T-helper 17 cell (primary cell): ENCODE results near the gene NPAS3. TPM values are rescaled to one million over a fixed set of nuclear protein-coding genes. Genes with fewer than 3 reads are reported as not detected.

Experiments used
- ATAC-seq: fragments of 150-1000 bp; cut with Tn5 transposase; 2 replicates; pipeline ENCODE4 v1.10.0; 2021; ENCODE audit warnings: mild to moderate bottlenecking, moderate library complexity
- DNase-seq, 3 donors: peaks; one replicate each; pipeline versions ENCODE4 v3.0.0 to v3.0.0-alpha.2; 2020 to 2021
- H3K9me3 ChIP-seq: one replicate; pipeline ENCODE4 v1.7.0; 2013; ENCODE audit warnings: low read length, mild to moderate bottlenecking; ENCODE audit not compliant: control insufficient read depth, poor library complexity, severe bottlenecking
- H3K27ac Mint-ChIP-seq: one replicate; pipeline ENCODE4 v1.8.0; 2022; ENCODE audit warnings: mild to moderate bottlenecking, moderate library complexity, mixed read lengths
- H3K27me3 Mint-ChIP-seq: one replicate; pipeline ENCODE4 v1.8.0; 2022; ENCODE audit warnings: mixed read lengths
- H3K36me3 Mint-ChIP-seq: one replicate; pipeline ENCODE4 v1.8.0; 2022; ENCODE audit warnings: low read depth, mixed read lengths
- H3K4me1 Mint-ChIP-seq: one replicate; pipeline ENCODE4 v1.8.0; 2022; ENCODE audit warnings: mild to moderate bottlenecking, mixed read lengths
- H3K4me3 Mint-ChIP-seq: one replicate; pipeline ENCODE4 v1.8.0; 2022; ENCODE audit warnings: mild to moderate bottlenecking, moderate library complexity, mixed read lengths
- total RNA-seq, 4 donors: library from RNA in 2 of 4; stranded (reverse) in 2 of 4; gene quantifications; one replicate each; pipeline ENCODE4 v1.2.3 and lab custom pipeline; 2022 to 2026

Gene NPAS3
- total RNA-seq, 2 donors from 2014 or later, result not detected

GRCh38 chr14:33198684-33199083 is 260.0 kb downstream of the NPAS3 start:
- H3K4me3 Mint-ChIP-seq, result no peak overlapping the region
- no peaks in the 10 kb centered on the region for H3K36me3 Mint-ChIP-seq
- H3K9me3 ChIP-seq, result no peaks in the 10 kb centered on the region
- H3K27me3 Mint-ChIP-seq, result no peaks in the 10 kb centered on the region
- ATAC-seq (no peak), DNase-seq (no peak)
- H3K27ac Mint-ChIP-seq, result no peak overlapping the region
- no peaks in the 10 kb centered on the region for H3K4me1 Mint-ChIP-seq

- Mint-ChIP-seq H3K4me1 (no peaks in the 10 kb centered on the region), H3K4me3 (no peak overlapping the region), H3K27me3 (no peaks in the 10 kb centered on the region), H3K36me3 (no peaks in the 10 kb centered on the region), H3K27ac (no peak overlapping the region)
- ATAC-seq (no peak), DNase-seq (no peak)
- no peaks in the 10 kb centered on the region for H3K9me3 ChIP-seq
Observed at GRCh38 chr14:33201116-33201515, 262.4 kb downstream of the NPAS3 start.

GRCh38 chr14:33206981-33207380 is 268.3 kb downstream of the NPAS3 start:
- no peak for DNase-seq
- no peak overlapping the region for H3K4me3 Mint-ChIP-seq
- ATAC-seq, result no peak
- H3K4me1 Mint-ChIP-seq, result no peaks in the 10 kb centered on the region
- H3K27ac Mint-ChIP-seq, result no peak overlapping the region
- no peaks in the 10 kb centered on the region for H3K9me3 ChIP-seq
- no peaks in the 10 kb centered on the region for H3K27me3 Mint-ChIP-seq
- H3K36me3 Mint-ChIP-seq, result no peaks in the 10 kb centered on the region

DNA sequence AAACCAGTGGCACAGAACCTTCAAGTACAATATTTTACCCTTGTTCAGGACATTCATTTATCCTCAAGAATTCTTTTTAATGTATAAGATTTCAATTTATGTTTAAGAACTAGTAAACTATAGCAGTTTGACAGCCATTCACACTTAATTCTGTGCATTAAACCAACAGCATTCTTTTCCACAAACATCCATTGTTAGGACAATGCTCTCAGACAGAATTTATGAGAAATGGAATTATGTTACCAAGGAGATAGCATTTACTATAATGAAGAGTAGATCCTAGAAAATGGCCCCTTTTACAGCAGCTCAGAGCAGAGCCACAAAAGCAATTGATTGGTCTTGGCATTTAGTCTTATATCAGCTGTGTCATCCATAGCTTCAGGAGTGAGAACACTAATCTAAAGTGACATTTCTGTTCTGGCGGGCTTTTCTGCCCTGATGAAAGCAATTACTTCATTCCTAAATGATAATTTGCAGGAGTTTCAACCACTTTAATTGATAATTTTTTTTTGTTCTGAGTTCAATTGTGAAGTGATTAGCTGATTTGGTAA is 268.9 kb downstream of the NPAS3 start:
- H3K27ac Mint-ChIP-seq, result no peak overlapping the region
- ATAC-seq, result no peak

DNA sequence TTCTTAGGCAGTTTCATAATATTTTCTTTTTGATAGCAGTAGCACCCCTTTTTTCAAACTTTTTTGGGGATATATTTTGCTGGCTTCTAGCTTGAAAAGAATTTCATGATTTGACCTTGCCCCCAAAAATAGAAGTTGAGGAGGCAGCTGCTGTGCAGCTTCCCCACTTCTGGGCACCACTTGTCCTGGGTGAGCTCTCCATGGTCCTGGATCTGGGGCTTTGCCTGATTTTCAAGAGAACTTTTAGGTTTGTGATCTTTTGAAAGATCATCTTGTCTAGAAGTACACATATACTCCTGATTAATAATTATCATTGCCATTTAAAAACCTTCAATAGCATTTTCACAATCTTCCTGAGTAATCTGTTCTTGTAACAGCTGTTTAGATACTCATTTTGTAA is 271.6 kb downstream of the NPAS3 start:
- Mint-ChIP-seq H3K36me3 (no peaks in the 10 kb centered on the region), H3K27me3 (no peaks in the 10 kb centered on the region), H3K4me1 (no peaks in the 10 kb centered on the region), H3K4me3 (no peak overlapping the region), H3K27ac (no peak overlapping the region)
- H3K9me3 ChIP-seq, result no peaks in the 10 kb centered on the region
- ATAC-seq (no peak), DNase-seq (no peak)

More for the DNA sequence above, 268.9 kb downstream of the NPAS3 start:
- H3K9me3 ChIP-seq, result no peaks in the 10 kb centered on the region
- no peaks in the 10 kb centered on the region for H3K36me3 Mint-ChIP-seq
- H3K4me3 Mint-ChIP-seq, result no peak overlapping the region
- no peaks in the 10 kb centered on the region for H3K4me1 Mint-ChIP-seq
- H3K27me3 Mint-ChIP-seq, result no peaks in the 10 kb centered on the region
- no peak for DNase-seq

GRCh38 chr14:33218026-33218425 is 279.3 kb downstream of the NPAS3 start:
- no peaks in the 10 kb centered on the region for H3K36me3 Mint-ChIP-seq
- H3K27me3 Mint-ChIP-seq, result no peaks in the 10 kb centered on the region
- ATAC-seq (no peak), DNase-seq (no peak)
- no peak overlapping the region for H3K4me3 Mint-ChIP-seq
- no peaks in the 10 kb centered on the region for H3K4me1 Mint-ChIP-seq
- H3K27ac Mint-ChIP-seq, result no peak overlapping the region
- no peaks in the 10 kb centered on the region for H3K9me3 ChIP-seq

DNA sequence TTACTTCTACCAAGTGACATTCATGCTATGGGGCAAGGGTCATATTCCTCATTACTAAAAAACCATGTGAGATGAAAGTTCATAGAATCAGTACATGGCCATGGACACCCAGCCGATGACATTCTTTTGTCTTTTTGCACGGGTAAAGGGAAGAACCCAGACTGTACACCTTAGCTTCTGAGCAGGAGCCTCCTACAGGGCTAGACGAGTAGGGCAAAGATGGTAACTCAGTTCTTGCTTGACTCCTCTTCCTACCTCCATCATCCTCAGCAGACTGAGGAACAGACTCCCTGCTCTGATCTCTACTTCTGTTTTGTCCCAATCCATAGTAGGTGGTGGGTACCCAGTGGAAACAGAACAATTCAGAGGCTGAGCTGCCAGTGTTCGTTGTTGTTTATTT is 281.3 kb downstream of the NPAS3 start:
- no peak overlapping the region for H3K27ac Mint-ChIP-seq
- no peak for ATAC-seq
- no peaks in the 10 kb centered on the region for H3K9me3 ChIP-seq
- no peaks in the 10 kb centered on the region for H3K27me3 Mint-ChIP-seq
- no peak overlapping the region for H3K4me3 Mint-ChIP-seq
- no peak for DNase-seq
- no peaks in the 10 kb centered on the region for H3K36me3 Mint-ChIP-seq
- no peaks in the 10 kb centered on the region for H3K4me1 Mint-ChIP-seq

- H3K9me3 ChIP-seq, result no peaks in the 10 kb centered on the region
- DNase-seq, result no peak
- Mint-ChIP-seq H3K4me1 (no peaks in the 10 kb centered on the region), H3K27me3 (no peaks in the 10 kb centered on the region), H3K27ac (no peak overlapping the region), H3K4me3 (no peak overlapping the region), H3K36me3 (no peaks in the 10 kb centered on the region)
- no peak for ATAC-seq
Observed at GRCh38 chr14:33229269-33229929, 290.7 kb downstream of the NPAS3 start.

DNA sequence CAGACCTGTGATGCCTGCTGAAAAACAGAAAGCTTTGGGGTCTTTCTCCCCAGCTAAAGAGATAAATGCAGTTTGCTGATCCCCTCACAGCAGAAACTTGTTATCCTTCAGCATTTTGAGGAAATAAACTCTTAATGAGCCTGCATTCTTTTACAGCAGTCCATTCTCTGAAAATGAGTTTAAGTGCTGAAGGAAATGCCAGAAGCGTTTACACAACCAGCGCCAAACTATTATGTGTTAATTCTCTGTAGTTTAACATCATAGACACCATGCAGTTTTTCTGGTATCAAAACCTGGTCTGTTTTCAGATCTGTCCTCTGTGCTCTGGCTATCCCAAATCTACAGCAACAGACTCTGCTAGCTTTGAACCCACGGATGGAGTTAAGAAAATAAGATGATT is 291.3 kb downstream of the NPAS3 start:
- H3K4me1 Mint-ChIP-seq, result no peaks in the 10 kb centered on the region
- H3K27ac Mint-ChIP-seq, result no peak overlapping the region
- DNase-seq (no peak), ATAC-seq (no peak)
- H3K9me3 ChIP-seq, result no peaks in the 10 kb centered on the region
- H3K27me3 Mint-ChIP-seq, result peaks cover under 1% of the 10 kb centered on the region
- H3K36me3 Mint-ChIP-seq, result no peaks in the 10 kb centered on the region
- no peak overlapping the region for H3K4me3 Mint-ChIP-seq

DNA sequence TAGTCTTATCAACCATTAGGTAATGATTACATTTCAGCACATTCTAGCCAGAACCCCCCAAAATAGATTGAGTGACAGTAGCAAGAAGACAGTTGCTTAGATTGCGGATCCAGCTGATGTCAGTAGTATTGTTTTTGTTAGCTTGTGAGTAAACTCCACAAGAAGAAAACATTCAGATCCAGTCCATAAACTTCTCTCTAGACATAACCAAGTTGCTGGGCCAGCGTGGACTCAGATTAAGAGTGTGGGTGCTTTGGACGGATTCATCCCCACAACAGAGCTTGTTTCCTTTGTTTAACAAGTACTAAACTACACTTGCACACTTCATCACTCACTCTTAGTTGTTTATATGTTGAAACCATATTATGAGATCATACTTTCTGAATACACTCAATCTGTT is 293.4 kb downstream of the NPAS3 start:
- no peak overlapping the region for H3K27ac Mint-ChIP-seq
- H3K27me3 Mint-ChIP-seq, result peaks cover 5% of the 10 kb centered on the region
- DNase-seq, result no peak
- H3K36me3 Mint-ChIP-seq, result no peaks in the 10 kb centered on the region
- no peak for ATAC-seq
- H3K9me3 ChIP-seq, result no peaks in the 10 kb centered on the region
- H3K4me1 Mint-ChIP-seq, result no peaks in the 10 kb centered on the region
- H3K4me3 Mint-ChIP-seq, result no peak overlapping the region

DNA sequence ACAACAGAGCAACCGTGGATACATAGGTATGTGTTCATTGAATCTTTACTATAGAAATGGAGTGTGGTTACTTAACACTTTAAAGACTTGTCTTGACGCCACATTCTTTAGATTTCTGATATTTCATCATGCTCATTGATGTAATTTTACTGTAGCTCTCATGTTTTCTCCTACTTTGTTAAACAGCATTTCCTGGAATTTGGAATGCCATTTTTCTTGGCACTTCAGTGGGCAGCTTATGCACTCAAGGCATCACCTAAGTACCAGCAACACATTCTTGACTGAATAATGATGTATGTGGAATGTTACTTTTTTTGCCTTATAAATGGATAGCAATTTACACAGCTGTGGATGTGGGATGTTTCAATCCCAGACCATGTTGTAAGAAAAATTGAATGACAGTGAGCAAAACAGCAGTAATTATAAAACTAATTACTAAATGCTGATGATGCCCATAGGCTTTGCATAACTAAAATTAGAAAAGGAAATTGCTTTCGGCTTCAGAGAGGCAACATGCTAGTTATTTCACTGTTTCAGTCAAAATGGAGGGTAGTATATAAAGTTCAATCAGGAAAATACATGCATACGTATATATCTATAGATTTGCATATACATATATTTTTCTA is 298.5 kb downstream of the NPAS3 start:
- H3K4me1 Mint-ChIP-seq, result no peaks in the 10 kb centered on the region
- DNase-seq (no peak), ATAC-seq (no peak)
- H3K36me3 Mint-ChIP-seq, result no peaks in the 10 kb centered on the region
- no peak overlapping the region for H3K4me3 Mint-ChIP-seq
- H3K27me3 Mint-ChIP-seq, result peaks cover 5% of the 10 kb centered on the region
- no peak overlapping the region for H3K27ac Mint-ChIP-seq
- no peaks in the 10 kb centered on the region for H3K9me3 ChIP-seq

GRCh38 chr14:33239465-33239864 is 300.8 kb downstream of the NPAS3 start:
- peaks cover 5% of the 10 kb centered on the region for H3K27me3 Mint-ChIP-seq
- no peak for ATAC-seq
- no peak for DNase-seq
- H3K27ac Mint-ChIP-seq, result no peak overlapping the region
- no peaks in the 10 kb centered on the region for H3K4me1 Mint-ChIP-seq
- H3K4me3 Mint-ChIP-seq, result no peak overlapping the region
- no peaks in the 10 kb centered on the region for H3K36me3 Mint-ChIP-seq
- no peaks in the 10 kb centered on the region for H3K9me3 ChIP-seq

DNA sequence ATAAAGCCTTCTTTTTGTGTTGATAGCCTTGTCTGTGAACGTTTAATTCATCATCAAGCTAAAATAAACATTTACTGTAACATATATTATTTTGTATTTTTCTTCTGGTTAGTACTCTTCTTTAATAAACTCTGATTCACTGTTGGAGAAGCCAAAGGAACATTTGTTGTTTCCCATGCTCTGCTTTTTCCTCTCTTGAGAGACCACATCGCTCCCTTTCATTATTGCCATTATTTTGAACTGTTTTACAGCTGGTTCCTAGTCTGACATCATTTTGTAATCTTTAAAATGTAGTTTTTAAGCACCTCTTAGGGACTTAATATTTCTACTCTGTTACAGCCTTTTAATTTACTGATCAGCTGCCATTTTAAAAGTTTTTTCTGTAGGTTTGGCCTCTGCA is 301.8 kb downstream of the NPAS3 start:
- DNase-seq (no peak), ATAC-seq (no peak)
- Mint-ChIP-seq H3K4me3 (no peak overlapping the region), H3K27me3 (no peaks in the 10 kb centered on the region), H3K36me3 (no peaks in the 10 kb centered on the region), H3K27ac (no peak overlapping the region), H3K4me1 (no peaks in the 10 kb centered on the region)
- no peaks in the 10 kb centered on the region for H3K9me3 ChIP-seq

GRCh38 chr14:33241331-33241730 is 302.7 kb downstream of the NPAS3 start:
- Mint-ChIP-seq H3K27me3 (no peaks in the 10 kb centered on the region), H3K4me3 (no peak overlapping the region), H3K4me1 (no peaks in the 10 kb centered on the region), H3K27ac (no peak overlapping the region), H3K36me3 (no peaks in the 10 kb centered on the region)
- no peak for DNase-seq
- ATAC-seq, result no peak
- H3K9me3 ChIP-seq, result no peaks in the 10 kb centered on the region
